ENCODE results near the gene EFHD2. TPM values are rescaled to one million over a fixed set of nuclear protein-coding genes. Genes with fewer than 3 reads are reported as not detected.
A peak's percentile ranks its signal among the peaks of the same experiment; 100 is the strongest.

EFHD2 gene
- total RNA-seq, 1 experiment from 2014 or later = 48.3 TPM

DNA sequence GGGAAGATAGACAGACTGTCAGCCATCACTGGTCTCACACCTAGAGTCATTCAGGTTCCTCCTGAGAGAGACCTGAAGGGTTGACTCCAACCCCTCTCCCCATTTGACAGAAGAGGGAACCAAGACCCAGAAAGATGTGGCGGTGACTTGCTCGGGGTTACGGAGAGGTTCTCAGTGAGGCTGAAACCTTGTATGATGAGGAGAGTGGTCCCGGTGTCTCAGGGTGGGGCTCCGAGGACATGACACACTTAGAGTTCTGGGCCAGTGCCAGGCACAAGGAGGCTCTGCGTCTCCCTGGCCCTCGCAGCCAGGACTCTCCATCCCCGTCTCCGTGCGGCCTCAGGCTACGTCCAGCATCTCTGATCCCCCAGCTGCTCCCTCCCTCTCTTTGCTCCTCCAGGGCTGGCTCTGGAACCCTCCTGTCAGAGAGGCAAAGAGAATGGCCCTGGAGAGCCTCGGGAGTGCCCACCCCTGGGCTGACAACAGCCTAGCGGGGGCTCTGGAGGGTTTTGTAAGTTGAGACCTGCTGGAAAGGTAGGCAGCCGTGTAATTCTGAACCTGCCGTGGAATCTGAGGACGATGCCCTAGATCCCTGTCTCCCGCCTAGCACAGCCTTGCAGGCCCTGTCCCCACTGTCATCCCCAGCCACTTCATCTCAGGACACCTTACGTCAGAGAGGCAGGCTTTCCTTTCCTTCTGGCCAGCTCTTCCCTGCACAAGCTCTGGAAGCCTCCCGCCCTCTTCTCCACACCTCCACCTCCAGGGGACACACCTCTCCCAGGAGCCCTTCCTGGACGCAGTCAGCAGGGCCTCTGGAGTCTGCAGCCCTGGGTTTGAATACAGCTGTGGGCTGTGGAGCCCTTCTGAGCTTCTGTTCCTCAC is 4.1 kb downstream of the EFHD2 start:
- Histone ChIP-seq H3K27me3 (ENCODE audit: control insufficient read depth, insufficient read depth, low read length) (peaks cover 22% of the 10 kb centered on the region), H3K4me3 (ENCODE audit: insufficient read depth, low read depth, low read length) (no peak overlapping the region), H3K36me3 (replicated peaks; ENCODE audit: control insufficient read depth, insufficient read depth, low read length) (no peaks in the 10 kb centered on the region)
- DNase-seq = peak; percentile 67

DNA sequence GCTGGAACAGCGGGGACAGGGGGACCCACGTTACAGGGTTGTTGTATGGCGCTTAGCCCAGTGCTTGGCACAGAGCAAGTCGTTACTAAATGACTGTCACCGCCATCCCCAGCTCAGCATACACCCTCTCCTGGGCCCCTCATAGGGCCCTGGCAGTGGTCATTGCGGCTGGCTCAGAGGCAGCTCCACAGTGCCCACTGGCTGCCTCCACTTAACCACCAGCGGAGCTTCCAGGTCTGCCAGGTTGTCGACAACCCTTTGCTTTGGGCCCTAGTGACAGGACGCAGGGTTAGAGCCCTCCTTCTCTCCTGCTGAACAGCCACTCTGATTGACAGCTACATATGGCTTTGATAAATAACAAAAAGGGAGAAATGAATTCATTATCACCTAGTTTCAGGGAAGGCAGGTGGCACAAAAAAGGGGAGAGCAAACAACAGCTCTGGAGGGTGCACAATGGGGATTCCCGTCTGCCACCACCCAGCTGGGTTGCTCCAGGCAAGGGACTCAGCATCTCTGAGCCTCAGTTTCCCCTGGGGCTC is 4.8 kb downstream of the EFHD2 start:
- Histone ChIP-seq H3K4me3 (ENCODE audit: insufficient read depth, low read depth, low read length) (no peak overlapping the region), H3K27me3 (ENCODE audit: control insufficient read depth, insufficient read depth, low read length) (peaks cover 17% of the 10 kb centered on the region), H3K36me3 (replicated peaks; ENCODE audit: control insufficient read depth, insufficient read depth, low read length) (no peaks in the 10 kb centered on the region)
- peak; percentile 54 for DNase-seq

DNA sequence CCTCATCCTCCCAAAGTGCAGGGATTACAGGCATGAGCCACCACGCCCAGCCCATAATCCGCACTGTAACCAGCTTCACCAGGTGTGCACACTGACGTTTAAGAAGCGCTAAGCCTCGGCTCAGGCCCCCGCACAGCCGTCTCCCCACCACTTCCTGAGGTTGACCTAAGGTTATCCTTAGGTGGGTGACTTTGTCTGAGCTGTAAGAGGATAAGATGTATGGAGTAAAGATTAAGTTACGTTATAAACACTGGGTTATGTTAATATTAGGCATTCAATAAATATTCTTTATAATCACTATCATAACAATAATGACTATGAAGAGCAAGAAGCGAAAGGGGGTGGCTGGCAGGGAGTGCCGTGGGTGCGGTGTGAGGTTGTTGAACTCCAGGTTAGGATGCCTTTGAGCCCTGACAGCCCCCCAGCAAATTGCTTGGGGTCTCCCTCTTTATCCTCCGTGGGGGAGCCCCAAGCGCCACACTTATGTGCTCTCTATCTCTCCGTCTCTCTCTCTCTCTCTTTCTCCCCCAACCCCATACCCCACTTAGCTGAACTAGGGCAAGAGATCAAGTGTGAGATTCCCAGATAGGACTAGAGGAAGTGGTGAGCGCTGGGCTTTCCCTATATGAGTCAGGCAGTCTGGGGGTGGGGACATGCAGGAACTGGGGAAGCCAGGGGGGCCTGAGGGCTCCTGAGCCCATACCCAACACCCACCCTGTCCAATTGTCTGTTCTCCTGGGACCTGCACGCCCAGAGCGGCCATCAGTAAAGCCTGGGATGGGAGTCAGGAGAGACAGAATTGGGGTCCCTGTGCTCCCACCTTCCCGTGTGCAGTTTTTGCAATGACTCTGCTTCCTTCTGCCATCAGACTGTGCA is 7.6 kb downstream of the EFHD2 start:
- Histone ChIP-seq H3K27me3 (ENCODE audit: control insufficient read depth, insufficient read depth, low read length) (0 out of 2 replicates have a peak, but pooled peaks cover 1% of the 10 kb centered on the region), H3K36me3 (replicated peaks; ENCODE audit: control insufficient read depth, insufficient read depth, low read length) (no peaks in the 10 kb centered on the region), H3K4me3 (ENCODE audit: insufficient read depth, low read depth, low read length) (no peak overlapping the region)

DNA sequence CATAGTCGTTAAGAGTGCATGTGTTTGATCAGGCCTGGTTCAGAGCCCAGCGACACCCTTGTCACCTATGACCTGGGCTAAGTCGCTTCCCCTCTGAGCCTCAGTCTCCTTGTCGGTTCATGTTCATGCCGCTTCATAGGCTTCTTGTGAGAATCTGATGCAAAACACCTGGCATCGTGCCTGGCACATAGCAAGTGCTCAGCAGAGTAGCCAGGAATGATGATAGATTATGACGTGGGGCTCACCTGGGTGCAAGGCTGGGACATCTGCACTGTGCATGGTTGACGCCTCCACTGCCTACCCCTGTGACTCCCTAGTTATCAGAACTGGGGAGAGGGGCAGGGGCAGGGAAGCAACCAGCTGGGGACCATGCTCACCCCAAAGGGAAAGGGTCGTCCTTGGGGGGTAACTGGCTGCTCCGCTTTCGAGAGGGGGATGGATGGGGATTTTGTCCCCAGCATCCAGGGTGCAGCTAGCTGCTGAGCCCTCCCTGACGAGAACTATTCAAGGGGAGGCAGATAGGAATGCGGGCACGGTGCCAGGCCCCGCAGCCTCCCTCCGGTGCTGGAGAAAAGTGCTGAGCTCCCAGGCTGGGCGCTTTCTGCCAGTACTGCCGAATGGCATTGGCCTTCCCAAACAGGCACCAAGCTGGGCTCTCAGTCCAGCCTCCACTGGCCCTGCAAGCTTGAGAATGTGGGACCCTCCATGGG is 9.3 kb downstream of the EFHD2 start:
- DNase-seq = no peak
- Histone ChIP-seq H3K4me3 (ENCODE audit: insufficient read depth, low read depth, low read length) (no peak overlapping the region), H3K27me3 (ENCODE audit: control insufficient read depth, insufficient read depth, low read length) (no peaks in the 10 kb centered on the region), H3K36me3 (replicated peaks; ENCODE audit: control insufficient read depth, insufficient read depth, low read length) (no peaks in the 10 kb centered on the region)

More for the DNA sequence above, 7.6 kb downstream of the EFHD2 start:
- DNase-seq = peak; percentile 60

DNA sequence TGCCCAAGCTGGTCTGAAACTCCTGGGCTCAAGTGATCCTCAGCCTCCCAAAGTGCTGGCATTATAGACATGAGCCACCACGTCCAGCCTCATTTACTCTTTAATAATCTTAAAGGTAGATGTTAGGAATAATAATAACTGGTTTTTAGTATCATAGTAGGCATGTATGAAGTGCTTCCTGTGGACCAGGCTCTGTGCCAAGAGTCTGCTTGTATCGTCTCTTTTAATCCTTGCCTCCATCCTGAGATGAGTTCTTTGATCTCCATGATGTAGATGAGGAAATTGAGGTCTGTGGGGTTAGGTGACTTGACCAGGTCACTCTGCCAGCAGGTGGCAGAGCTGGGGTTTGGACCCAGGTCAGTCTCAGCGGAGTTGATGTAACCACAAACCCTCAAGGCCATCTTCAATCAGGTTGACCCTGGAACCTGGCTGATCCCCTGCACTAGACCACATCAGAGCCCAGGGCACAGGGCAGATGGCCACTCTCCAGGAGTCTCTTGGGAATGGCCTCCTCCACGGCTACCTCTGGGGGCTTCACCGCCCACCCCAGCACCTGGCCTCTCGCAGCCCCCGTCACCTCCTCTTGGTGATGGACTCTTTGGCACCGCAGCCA is 11.3 kb downstream of the EFHD2 start:
- Histone ChIP-seq H3K4me3 (ENCODE audit: insufficient read depth, low read depth, low read length) (no peak overlapping the region), H3K36me3 (replicated peaks; ENCODE audit: control insufficient read depth, insufficient read depth, low read length) (no peaks in the 10 kb centered on the region), H3K27me3 (ENCODE audit: control insufficient read depth, insufficient read depth, low read length) (no peaks in the 10 kb centered on the region)
- no peak for DNase-seq

DNA sequence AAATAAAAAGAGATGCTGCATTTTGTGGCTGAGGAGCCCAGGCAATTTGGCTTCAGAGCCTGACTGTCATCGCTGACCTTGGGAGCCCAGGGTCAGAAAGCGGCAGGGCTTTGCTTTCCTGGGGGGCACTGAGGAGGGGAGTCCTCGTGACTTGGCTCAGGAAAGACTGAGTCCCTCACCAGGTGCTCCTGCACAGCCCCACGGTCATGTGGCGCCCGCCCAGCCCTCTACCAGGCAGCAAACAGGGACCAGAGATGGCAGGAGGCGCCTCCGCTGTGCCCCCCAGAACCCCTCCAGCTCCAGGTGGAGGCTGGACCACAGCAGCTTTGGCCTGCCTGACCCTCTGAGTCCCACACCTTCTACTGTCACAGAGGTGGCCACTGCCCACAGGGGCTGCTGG is 13.2 kb downstream of the EFHD2 start:
- DNase-seq = no peak
- no peaks in the 10 kb centered on the region for H3K27me3 ChIP-seq (ENCODE audit: control insufficient read depth, insufficient read depth, low read length)
- peaks cover 2% of the 10 kb centered on the region for H3K36me3 ChIP-seq (replicated peaks; ENCODE audit: control insufficient read depth, insufficient read depth, low read length)
- H3K4me3 ChIP-seq (ENCODE audit: insufficient read depth, low read depth, low read length) = no peak overlapping the region

DNA sequence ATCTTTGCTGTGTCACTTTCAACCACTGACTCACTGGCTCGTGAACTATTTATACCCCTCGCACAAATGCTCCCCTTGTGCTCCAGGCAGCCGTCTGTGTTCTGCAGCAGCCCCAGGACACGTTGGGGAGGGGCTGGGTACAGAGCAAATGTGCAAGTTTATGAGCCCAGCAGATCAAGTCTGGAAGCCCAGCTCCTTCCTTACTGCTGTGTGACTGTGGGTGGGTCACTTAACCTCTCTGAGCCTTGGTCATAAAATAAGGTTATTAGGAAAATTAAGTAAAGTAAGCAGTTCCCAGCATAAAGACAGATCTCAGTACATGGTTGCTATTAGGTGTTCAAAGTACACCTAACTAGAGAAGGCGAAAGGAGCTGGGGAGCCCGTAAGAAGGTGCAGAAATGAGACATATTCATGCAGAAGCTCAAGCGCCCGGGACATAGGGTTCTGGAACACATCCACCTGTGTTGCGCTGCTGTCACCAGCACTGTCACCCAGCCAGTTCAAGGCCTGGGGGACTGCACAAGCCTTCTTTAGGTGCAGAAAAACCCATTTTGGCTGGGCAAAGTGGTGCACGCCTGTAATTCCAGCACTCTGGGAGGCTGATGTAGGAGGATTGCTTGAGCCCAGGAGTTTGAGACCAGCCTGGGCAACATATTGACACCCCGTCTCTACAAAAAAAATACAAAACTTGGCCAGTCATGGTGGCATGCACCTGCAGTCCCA is 13.8 kb downstream of the EFHD2 start:
- H3K36me3 ChIP-seq (replicated peaks; ENCODE audit: control insufficient read depth, insufficient read depth, low read length) = peaks cover 2% of the 10 kb centered on the region
- no peak for DNase-seq
- H3K4me3 ChIP-seq (ENCODE audit: insufficient read depth, low read depth, low read length) = no peak overlapping the region
- H3K27me3 ChIP-seq (ENCODE audit: control insufficient read depth, insufficient read depth, low read length) = no peaks in the 10 kb centered on the region

DNA sequence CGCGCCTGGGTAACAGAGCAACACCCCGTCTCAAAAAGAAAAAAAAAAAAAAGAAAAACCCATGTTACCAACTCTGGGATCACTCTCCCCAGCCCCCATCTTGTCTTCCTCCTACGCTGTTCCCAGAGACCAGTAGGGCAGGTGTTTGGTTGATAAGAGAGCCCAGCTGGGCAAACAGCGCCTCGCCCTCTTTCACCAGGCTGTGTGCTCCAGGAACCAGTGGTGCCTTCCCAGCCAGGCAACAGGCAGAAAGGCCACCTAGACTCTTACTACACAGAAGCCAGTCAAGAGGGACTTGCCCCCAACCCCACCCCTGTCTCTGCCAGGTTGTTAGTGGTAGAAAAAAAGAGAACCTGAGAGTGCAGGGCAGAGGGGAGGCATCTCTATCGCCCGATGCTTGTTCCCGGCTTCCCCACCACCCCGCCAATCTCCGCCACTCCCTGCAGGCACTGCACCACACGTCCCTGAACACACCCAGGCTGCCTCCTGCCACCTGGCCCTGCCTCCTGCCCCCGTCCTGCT is 14.5 kb downstream of the EFHD2 start:
- H3K36me3 ChIP-seq (replicated peaks; ENCODE audit: control insufficient read depth, insufficient read depth, low read length) = peaks cover 2% of the 10 kb centered on the region
- no peaks in the 10 kb centered on the region for H3K27me3 ChIP-seq (ENCODE audit: control insufficient read depth, insufficient read depth, low read length)
- DNase-seq = peak; percentile 52
- no peak overlapping the region for H3K4me3 ChIP-seq (ENCODE audit: insufficient read depth, low read depth, low read length)

DNA sequence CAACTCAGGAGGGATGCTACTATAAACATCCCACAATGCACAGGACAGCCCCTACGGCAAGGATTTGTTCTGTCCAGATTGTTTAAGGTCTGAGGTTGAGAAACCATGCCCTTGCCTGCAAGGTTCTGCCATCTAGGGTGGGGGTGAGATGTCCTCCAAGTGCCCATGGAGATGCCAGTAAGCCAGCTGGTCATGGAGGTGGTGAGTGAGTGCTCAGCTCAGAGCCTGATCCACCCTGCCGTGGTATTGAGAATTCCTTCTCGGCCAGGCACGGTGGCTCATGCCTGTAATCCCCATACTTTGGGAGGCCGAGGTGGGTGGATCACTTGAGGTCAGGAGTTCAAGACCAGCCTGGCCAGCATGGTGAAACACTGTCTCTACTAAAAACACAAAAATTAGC is 15.3 kb downstream of the EFHD2 start:
- Histone ChIP-seq H3K36me3 (replicated peaks; ENCODE audit: control insufficient read depth, insufficient read depth, low read length) (peaks cover 2% of the 10 kb centered on the region), H3K27me3 (ENCODE audit: control insufficient read depth, insufficient read depth, low read length) (no peaks in the 10 kb centered on the region), H3K4me3 (ENCODE audit: insufficient read depth, low read depth, low read length) (no peak overlapping the region)
- no peak for DNase-seq

DNA sequence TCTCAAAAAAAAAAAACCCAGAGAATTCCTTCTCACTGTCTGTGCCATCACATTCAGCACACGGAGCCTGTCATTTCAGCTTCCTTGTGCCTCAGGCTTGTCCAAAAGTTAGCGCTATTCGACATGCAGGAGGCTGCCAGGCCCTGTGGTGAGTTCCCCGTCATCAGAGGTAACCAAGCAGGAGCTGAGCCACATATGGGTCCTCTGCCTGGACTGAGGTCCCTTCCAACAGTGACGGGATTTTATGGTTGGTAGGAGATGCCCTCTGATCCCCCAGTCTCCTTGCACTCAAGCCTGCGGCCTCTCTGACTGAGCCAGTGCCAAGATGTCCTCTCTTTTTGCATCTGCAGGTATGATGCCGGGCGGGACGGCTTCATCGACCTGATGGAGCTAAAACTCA is 15.8 kb downstream of the EFHD2 start:
- no peak for DNase-seq
- peaks cover 2% of the 10 kb centered on the region for H3K36me3 ChIP-seq (replicated peaks; ENCODE audit: control insufficient read depth, insufficient read depth, low read length)
- no peaks in the 10 kb centered on the region for H3K27me3 ChIP-seq (ENCODE audit: control insufficient read depth, insufficient read depth, low read length)
- no peak overlapping the region for H3K4me3 ChIP-seq (ENCODE audit: insufficient read depth, low read depth, low read length)

DNA sequence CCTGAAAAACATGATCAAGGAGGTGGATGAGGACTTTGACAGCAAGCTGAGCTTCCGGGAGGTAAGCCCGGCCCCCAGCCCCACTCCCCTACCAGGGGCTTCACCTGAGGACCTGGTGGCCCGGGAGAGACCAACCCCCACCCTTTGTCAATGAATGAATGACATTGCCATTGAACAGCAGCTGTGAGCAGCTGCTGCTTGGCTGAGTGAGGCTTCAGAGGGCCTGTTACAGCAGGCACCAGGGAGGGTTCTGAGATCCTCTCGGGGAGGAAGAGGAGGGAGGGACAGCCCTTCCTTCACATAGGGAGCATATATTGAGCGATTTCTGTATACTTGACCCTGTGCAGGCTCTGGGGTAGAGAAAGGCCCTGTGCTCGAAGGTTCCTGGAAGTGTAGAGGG is 16.3 kb downstream of the EFHD2 start:
- no peak for DNase-seq
- H3K4me3 ChIP-seq (ENCODE audit: insufficient read depth, low read depth, low read length) = no peak overlapping the region
- no peaks in the 10 kb centered on the region for H3K27me3 ChIP-seq (ENCODE audit: control insufficient read depth, insufficient read depth, low read length)
- H3K36me3 ChIP-seq (replicated peaks; ENCODE audit: control insufficient read depth, insufficient read depth, low read length) = peaks cover 2% of the 10 kb centered on the region

DNA sequence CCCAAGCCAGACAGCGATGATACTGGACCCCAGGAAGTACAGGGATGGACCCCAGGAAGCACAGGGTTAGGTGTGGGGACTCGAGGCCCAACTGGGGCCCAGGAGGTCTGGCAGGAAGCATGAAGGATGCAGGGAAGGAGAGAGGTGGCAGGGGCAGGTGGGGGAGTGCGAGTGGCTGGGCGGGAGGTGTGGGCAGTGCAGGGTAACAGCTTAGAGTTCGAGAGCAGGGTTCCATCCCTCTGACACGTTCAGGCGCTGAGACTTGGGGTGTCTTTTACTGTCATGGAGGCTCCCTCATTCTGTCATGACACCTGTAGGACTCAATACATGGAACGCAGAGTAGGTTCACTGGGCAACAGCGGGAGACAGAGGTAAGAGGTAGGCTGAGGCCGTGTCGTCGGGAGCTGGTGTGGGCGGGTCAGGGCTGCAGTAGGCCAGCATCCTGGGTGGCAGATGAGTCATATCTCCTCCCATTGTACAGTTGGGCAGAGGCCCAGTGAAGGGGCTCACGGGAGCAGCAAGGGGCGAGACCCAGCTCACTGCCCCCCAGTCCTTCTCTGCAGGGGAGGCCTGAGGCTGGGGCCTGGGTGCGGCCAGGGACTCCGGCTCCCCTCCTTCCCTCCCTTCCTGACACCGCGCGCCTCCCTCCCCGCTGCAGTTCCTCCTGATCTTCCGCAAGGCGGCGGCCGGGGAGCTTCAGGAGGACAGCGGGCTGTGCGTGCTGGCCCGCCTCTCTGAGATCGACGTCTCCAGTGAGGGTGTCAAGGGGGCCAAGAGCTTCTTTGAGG is 17.0 kb downstream of the EFHD2 start:
- Histone ChIP-seq H3K4me3 (ENCODE audit: insufficient read depth, low read depth, low read length) (no peak overlapping the region), H3K36me3 (replicated peaks; ENCODE audit: control insufficient read depth, insufficient read depth, low read length) (peaks cover 2% of the 10 kb centered on the region), H3K27me3 (ENCODE audit: control insufficient read depth, insufficient read depth, low read length) (no peaks in the 10 kb centered on the region)
- DNase-seq = peak; percentile 59

DNA sequence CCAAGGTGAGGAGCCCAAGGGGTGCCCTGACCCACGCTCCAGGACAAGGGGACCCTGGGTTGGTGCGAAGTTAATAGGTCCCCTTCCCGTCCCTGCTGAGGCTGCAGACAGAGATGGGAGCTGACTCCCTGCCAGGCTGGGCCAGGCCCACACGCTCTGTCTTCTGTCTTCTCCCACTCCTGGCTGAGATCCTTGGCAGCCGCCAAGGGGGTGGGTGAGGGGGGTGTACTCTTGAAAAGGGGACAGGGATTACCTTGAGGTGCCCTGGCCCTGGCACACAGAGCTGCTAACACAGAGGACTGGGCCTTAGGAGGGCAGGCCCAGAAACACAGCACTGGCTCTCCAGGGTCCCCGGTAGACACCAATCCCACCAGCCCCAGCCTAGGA is 17.6 kb downstream of the EFHD2 start:
- H3K4me3 ChIP-seq (ENCODE audit: insufficient read depth, low read depth, low read length) = no peak overlapping the region
- H3K36me3 ChIP-seq (replicated peaks; ENCODE audit: control insufficient read depth, insufficient read depth, low read length) = peaks cover 2% of the 10 kb centered on the region
- no peak for DNase-seq
- no peaks in the 10 kb centered on the region for H3K27me3 ChIP-seq (ENCODE audit: control insufficient read depth, insufficient read depth, low read length)
